Activated gamma-delta T cell (primary cell): ENCODE results near the gene UNC13C.

Experiments
- DNase-seq: peaks from one replicate; lab custom pipeline; 2025; lab: John Stamatoyannopoulos, UW

Gene UNC13C

GRCh38 chr15:54481819-54482218 is 503.6 kb downstream of the UNC13C start:
- no peak for DNase-seq

GRCh38 chr15:54482251-54482650 is 504.0 kb downstream of the UNC13C start:
- DNase-seq = no peak

GRCh38 chr15:54500330-54500729 is 522.1 kb downstream of the UNC13C start:
- no peak for DNase-seq

GRCh38 chr15:54502416-54503075 is 524.3 kb downstream of the UNC13C start:
- no peak for DNase-seq

- DNase-seq = no peak
Measured at GRCh38 chr15:54504695-54505094, 526.5 kb downstream of the UNC13C start.

- no peak for DNase-seq
Measured at GRCh38 chr15:54506977-54507524, 528.8 kb downstream of the UNC13C start.

- no peak for DNase-seq
Measured at GRCh38 chr15:54514601-54515000, 536.4 kb downstream of the UNC13C start.

- DNase-seq = no peak
Measured at GRCh38 chr15:54515664-54516582, 537.7 kb downstream of the UNC13C start.

GRCh38 chr15:54517366-54517765 is 539.1 kb downstream of the UNC13C start:
- no peak for DNase-seq

- no peak for DNase-seq
Measured at GRCh38 chr15:54518156-54518882, 540.1 kb downstream of the UNC13C start.

- DNase-seq = no peak
Measured at GRCh38 chr15:54519577-54519976, 541.3 kb downstream of the UNC13C start.

GRCh38 chr15:54520616-54521015 is 542.4 kb downstream of the UNC13C start:
- no peak for DNase-seq

- DNase-seq = no peak
Measured at GRCh38 chr15:54521206-54521605, 543.0 kb downstream of the UNC13C start.

- no peak for DNase-seq
Measured at GRCh38 chr15:54528021-54528420, 549.8 kb downstream of the UNC13C start.

GRCh38 chr15:54540721-54541120 is 562.5 kb downstream of the UNC13C start:
- no peak for DNase-seq

GRCh38 chr15:54547491-54547890 is 569.2 kb downstream of the UNC13C start:
- DNase-seq = no peak

- DNase-seq = no peak
Measured at GRCh38 chr15:54550954-54551353, 572.7 kb downstream of the UNC13C start.

- no peak for DNase-seq
Measured at GRCh38 chr15:54556231-54556630, 578.0 kb downstream of the UNC13C start.

GRCh38 chr15:54559405-54560069 is 581.3 kb downstream of the UNC13C start:
- DNase-seq = no peak

- no peak for DNase-seq
Measured at GRCh38 chr15:54560417-54560816, 582.2 kb downstream of the UNC13C start.

- no peak for DNase-seq
Measured at GRCh38 chr15:54564166-54564565, 585.9 kb downstream of the UNC13C start.

- no peak for DNase-seq
Measured at GRCh38 chr15:54566654-54567053, 588.4 kb downstream of the UNC13C start.
